ENCODE data around the gene UNC93B1. TPM values are rescaled to one million over a fixed set of nuclear protein-coding genes. Genes with fewer than 3 reads are reported as not detected.

Gene UNC93B1
- total RNA-seq, 2 experiments from 2014 or later: 21.3 to 22.0 TPM

GRCh38 chr11:68051191-68052136 lies 47.6 kb upstream of the UNC93B1 start:
- H3K4me3 Mint-ChIP-seq: no peak overlapping the region
- peaks cover 20% of the 10 kb centered on the region for H3K36me3 Mint-ChIP-seq (ENCODE audit: low read depth)
- ChIA-PET POLR2A (interaction anchor here (1.4 kb wide), 1 partner anchor 12 kb away, joined by 3 read pairs; no protein-coding TSS in a partner anchor), CTCF (no interaction called here)
- no peaks in the 10 kb centered on the region for H3K4me1 Mint-ChIP-seq (ENCODE audit: low read depth)
- Histone ChIP-seq H3K36me3 (ENCODE audit: insufficient read depth, low read length) (peaks cover 55% of the 10 kb centered on the region), H3K27ac (ENCODE audit: low read depth in 1 of 2, low read length in 2 of 2) (no peak overlapping the region), H3K4me1 (ENCODE audit: insufficient read depth, low read length) (no peaks in the 10 kb centered on the region), H3K9me3 (ENCODE audit: control insufficient read depth in 1 of 2, insufficient read depth in 1 of 2, low read length in 2 of 2) (no peaks in the 10 kb centered on the region), H3K4me3 (ENCODE audit: low read length) (no peak overlapping the region), H3K27me3 (ENCODE audit: control insufficient read depth in 1 of 2, insufficient read depth in 2 of 2, low read length in 2 of 2) (no peaks in the 10 kb centered on the region)
- no peaks in the 10 kb centered on the region for H3K27me3 Mint-ChIP-seq
- peak overlapping the region; percentile 18 for H3K27ac Mint-ChIP-seq
- no peak for TF ChIP-seq CTCF (IDR thresholded peaks at IDR 0.05)
- no peak for DNase-seq
- no peak for ATAC-seq (ENCODE audit: poor library complexity)
- intact Hi-C loops (cut with DNase I, micrococcal nuclease): no loop called here
- no peaks in the 10 kb centered on the region for H3K9me3 Mint-ChIP-seq

GRCh38 chr11:68050371-68050841 lies 46.5 kb upstream of the UNC93B1 start:
- Mint-ChIP-seq H3K4me3 (no peak overlapping the region), H3K4me1 (ENCODE audit: low read depth) (no peaks in the 10 kb centered on the region), H3K36me3 (ENCODE audit: low read depth) (peaks cover 29% of the 10 kb centered on the region), H3K27ac (no peak overlapping the region), H3K9me3 (no peaks in the 10 kb centered on the region), H3K27me3 (no peaks in the 10 kb centered on the region)
- no peak for ATAC-seq (ENCODE audit: poor library complexity)
- CTCF ChIA-PET: no interaction called here
- no peaks in the 10 kb centered on the region for H3K4me1 ChIP-seq (ENCODE audit: insufficient read depth, low read length)
- H3K27me3 ChIP-seq (ENCODE audit: control insufficient read depth in 1 of 2, insufficient read depth in 2 of 2, low read length in 2 of 2): no peaks in the 10 kb centered on the region
- H3K9me3 ChIP-seq (ENCODE audit: control insufficient read depth in 1 of 2, insufficient read depth in 1 of 2, low read length in 2 of 2): no peaks in the 10 kb centered on the region
- no peak for TF ChIP-seq CTCF (IDR thresholded peaks at IDR 0.05)
- intact Hi-C loops (cut with DNase I, micrococcal nuclease): no loop called here
- peaks cover 63% of the 10 kb centered on the region for H3K36me3 ChIP-seq (ENCODE audit: insufficient read depth, low read length)
- DNase-seq: peak in 1 of 14 experiments; percentile 27
- POLR2A ChIA-PET: interaction anchor here (1.4 kb wide), 1 partner anchor 11 kb away, joined by 3 read pairs; no protein-coding TSS in a partner anchor
- no peak overlapping the region for H3K27ac ChIP-seq (ENCODE audit: low read depth in 1 of 2, low read length in 2 of 2)
- no peak overlapping the region for H3K4me3 ChIP-seq (ENCODE audit: low read length)

- peaks cover 68% of the 10 kb centered on the region for H3K36me3 ChIP-seq (ENCODE audit: insufficient read depth, low read length)
- no peaks in the 10 kb centered on the region for H3K9me3 ChIP-seq (ENCODE audit: control insufficient read depth in 1 of 2, insufficient read depth in 1 of 2, low read length in 2 of 2)
- DNase-seq (no peak), ATAC-seq (ENCODE audit: poor library complexity) (no peak)
- Mint-ChIP-seq H3K36me3 (ENCODE audit: low read depth) (peaks cover 29% of the 10 kb centered on the region), H3K4me3 (no peak overlapping the region), H3K4me1 (ENCODE audit: low read depth) (no peaks in the 10 kb centered on the region), H3K9me3 (no peaks in the 10 kb centered on the region), H3K27ac (no peak overlapping the region), H3K27me3 (no peaks in the 10 kb centered on the region)
- ChIA-PET POLR2A (interaction anchor here (1.4 kb wide), 1 partner anchor 10 kb away, joined by 3 read pairs; no protein-coding TSS in a partner anchor), CTCF (no interaction called here)
- H3K4me3 ChIP-seq (ENCODE audit: low read length): no peak overlapping the region
- H3K27ac ChIP-seq (ENCODE audit: low read depth in 1 of 2, low read length in 2 of 2): no peak overlapping the region
- no peaks in the 10 kb centered on the region for H3K27me3 ChIP-seq (ENCODE audit: control insufficient read depth in 1 of 2, insufficient read depth in 2 of 2, low read length in 2 of 2)
- TF ChIP-seq CTCF (IDR thresholded peaks at IDR 0.05): no peak
- intact Hi-C loops (cut with DNase I, micrococcal nuclease): no loop called here
- no peaks in the 10 kb centered on the region for H3K4me1 ChIP-seq (ENCODE audit: insufficient read depth, low read length)
These were observed 45.8 kb upstream of the UNC93B1 start for GRCh38 chr11:68049509-68050370.
